ENCODE results near the gene MED1.
A peak's percentile ranks its signal among the peaks of the same experiment; 100 is the strongest.
"Not testable (repeated sequence)": the region's sequence is repeated elsewhere in the genome, so short reads cannot be mapped to it uniquely, and the experiment has no call there.

Gene MED1, protein sequence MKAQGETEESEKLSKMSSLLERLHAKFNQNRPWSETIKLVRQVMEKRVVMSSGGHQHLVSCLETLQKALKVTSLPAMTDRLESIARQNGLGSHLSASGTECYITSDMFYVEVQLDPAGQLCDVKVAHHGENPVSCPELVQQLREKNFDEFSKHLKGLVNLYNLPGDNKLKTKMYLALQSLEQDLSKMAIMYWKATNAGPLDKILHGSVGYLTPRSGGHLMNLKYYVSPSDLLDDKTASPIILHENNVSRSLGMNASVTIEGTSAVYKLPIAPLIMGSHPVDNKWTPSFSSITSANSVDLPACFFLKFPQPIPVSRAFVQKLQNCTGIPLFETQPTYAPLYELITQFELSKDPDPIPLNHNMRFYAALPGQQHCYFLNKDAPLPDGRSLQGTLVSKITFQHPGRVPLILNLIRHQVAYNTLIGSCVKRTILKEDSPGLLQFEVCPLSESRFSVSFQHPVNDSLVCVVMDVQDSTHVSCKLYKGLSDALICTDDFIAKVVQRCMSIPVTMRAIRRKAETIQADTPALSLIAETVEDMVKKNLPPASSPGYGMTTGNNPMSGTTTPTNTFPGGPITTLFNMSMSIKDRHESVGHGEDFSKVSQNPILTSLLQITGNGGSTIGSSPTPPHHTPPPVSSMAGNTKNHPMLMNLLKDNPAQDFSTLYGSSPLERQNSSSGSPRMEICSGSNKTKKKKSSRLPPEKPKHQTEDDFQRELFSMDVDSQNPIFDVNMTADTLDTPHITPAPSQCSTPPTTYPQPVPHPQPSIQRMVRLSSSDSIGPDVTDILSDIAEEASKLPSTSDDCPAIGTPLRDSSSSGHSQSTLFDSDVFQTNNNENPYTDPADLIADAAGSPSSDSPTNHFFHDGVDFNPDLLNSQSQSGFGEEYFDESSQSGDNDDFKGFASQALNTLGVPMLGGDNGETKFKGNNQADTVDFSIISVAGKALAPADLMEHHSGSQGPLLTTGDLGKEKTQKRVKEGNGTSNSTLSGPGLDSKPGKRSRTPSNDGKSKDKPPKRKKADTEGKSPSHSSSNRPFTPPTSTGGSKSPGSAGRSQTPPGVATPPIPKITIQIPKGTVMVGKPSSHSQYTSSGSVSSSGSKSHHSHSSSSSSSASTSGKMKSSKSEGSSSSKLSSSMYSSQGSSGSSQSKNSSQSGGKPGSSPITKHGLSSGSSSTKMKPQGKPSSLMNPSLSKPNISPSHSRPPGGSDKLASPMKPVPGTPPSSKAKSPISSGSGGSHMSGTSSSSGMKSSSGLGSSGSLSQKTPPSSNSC (N-terminal part only)

DNA sequence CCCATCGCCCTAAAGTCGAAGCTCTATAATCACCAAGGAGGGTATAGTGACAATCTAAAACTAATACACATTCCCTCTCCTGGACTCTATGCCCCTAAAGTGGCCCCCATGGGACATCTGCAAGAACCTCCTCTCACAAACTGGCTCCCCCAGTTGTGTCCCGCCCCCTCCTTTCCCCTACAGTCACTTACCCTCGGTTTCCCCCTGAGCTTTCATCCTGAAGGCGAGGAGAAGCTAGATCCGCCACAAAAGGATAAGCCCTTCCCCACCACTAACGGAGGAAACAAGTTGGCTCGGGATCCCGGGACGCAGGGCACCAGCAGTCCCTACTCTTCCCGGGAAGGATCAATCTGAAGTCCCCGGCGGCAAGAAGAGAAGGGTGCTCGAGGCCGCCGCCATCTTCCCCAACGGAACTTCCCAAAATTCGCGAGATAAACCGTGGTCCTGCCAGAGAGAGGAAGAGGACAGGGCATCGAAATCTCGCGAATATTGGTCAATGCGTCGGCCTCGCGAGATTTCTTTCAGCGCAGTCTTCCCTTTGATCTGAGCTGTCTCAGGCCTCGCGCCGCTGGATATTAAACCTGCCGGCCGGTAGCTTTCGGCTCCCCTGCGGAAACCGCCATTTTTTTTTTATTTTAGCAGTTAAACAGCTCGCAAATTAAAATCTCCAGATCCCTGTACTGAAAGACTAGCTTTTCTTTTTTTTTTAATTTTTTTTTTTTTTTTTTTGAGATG, at the start of gene MED1:
Gene MED1 (minus strand): TSS at position 417 of the 735 bp plus-strand sequence. CDS start 201 bp downstream, at position 216.
- peak; percentile 95 for DNase-seq (ENCODE audit: low read depth, low spot score)

DNA sequence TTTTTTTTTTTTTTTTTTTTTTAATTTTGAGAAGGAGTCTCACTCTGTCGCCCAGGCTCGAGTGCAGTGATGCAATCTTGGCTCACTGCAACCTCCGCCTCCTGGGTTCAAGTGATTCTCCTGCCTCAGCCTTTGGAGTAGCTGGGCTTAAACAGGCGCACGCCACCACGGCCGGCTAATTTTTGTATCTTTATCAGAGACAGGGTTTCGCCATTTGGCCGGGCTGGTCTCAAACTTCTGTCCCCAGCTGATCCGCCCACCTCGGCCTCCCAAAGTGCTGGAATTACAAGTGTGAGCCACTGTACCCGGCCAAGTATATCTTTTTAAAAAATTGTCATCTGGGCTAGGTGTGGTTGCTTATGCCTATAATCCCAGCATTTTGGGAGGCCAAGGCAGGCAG, 45.9 kb upstream of the MED1 start:
- DNase-seq (ENCODE audit: low read depth, low spot score): not testable (repeated sequence)

DNA sequence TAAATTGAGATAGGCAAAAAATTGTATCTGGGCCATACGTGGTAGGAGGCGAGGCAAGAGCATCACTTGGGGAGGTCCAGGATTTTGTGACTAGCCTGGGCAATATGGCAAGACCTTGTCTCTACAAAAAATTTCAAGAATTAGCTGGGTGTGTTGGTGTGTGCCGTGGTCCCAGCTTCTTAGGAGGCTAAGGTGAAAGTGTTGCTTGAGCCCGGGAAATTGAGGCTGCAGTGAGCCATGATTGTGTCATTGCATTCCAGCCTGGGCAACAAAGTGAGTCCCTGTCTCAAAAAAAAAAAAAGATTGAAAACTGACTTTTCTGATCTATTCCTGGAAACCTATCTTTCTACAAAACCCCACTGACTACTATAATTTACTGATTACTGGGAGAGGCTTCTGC, 36.9 kb upstream of the MED1 start:
- no peak for DNase-seq (ENCODE audit: low read depth, low spot score)

DNA sequence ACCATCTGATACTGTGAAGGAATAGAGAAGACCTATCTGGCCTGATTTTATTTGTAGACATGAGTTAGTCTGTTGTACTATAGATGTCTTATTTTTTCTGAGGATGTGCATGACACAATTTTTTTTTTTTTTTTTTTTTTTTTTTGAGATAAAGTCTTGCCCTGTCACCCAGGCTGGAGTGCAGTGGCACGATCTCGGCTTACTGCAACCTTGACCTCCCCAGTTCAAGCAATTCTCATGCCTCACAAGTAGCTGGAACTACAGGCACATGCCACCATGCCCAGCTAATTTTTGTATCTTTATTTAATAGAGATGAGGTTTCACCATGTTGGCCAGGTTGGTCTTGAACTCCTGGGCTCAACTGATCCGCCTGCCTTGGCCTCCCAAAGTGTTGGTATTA, 36.4 kb upstream of the MED1 start:
- not testable (repeated sequence) for DNase-seq (ENCODE audit: low read depth, low spot score)

DNA sequence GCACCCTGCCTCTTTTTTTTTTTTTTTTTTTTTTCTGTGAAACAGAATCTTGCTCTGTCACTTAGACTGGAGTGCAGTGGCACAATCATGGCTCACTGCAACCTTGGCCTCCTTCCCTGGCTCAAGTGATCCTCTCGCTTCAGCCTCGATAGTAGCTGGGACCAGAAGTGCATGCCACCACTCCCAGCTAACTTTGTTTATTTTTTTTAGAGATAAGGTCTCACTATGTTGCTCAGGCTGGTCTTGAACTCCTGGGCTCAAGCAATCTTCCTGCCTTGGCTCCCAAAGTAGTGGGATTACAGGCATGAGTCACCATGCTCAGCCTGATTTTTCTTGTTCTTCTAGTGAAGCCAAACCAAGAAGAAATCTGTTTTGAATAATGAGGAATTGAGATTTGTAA, 35.2 kb upstream of the MED1 start:
- DNase-seq (ENCODE audit: low read depth, low spot score): no peak

DNA sequence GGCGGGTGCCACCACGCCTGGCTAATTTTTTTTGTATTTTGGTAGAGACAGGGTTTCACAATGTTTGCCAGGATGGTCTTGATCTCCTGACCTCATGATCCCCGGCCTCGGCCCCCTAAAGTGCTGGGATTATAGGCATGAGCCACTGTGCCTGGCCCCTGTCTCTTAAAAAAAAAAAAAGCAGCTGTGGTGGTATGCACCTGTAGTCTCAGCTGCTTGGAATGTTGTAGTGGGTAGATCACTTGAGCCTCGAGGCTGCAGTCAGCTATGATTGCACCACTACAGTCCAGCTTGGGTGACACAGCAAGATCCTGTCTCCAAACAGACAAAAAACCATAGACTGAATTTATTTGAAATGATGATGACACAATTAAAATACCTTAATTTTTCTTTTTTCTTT, 34.5 kb upstream of the MED1 start:
- no peak for DNase-seq (ENCODE audit: low read depth, low spot score)

DNA sequence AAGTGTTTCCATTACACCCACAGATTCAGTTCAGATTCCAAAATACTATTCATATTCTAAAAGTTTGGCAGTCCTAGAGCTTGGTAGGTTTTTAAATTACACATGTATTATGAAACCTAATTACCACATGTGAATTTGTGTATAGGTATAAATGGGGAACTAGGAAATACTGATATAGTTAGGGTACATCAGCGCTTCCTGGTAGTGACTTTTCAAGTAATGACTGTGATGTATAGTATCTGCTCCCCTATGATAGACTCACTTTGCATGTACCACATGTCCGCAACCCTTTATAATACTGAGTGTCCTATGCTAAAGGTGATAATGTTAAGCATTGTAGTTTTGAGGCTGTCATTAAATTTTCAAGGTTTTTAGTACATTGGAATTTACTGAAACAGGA, 33.1 kb upstream of the MED1 start:
- no peak for DNase-seq (ENCODE audit: low read depth, low spot score)

DNA sequence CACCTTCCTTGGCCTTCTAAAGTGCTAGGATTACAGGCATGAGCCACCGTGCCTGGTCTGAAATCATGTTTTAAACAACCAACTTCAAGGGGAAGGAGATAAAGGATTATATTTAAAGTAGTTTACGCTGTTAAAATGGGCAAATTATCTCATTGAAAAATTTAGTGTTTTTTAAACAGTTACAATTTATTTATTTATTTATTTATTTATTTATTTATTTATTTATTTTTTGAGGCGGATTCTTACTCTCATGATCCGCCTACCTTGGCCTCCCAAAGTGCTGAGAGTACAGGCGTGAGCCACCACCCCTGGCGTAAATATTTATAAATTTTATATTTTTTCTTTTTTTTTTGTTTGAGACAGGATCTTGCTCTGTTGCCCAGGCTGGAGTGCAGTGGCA, 32.4 kb upstream of the MED1 start:
- DNase-seq (ENCODE audit: low read depth, low spot score): no peak

DNA sequence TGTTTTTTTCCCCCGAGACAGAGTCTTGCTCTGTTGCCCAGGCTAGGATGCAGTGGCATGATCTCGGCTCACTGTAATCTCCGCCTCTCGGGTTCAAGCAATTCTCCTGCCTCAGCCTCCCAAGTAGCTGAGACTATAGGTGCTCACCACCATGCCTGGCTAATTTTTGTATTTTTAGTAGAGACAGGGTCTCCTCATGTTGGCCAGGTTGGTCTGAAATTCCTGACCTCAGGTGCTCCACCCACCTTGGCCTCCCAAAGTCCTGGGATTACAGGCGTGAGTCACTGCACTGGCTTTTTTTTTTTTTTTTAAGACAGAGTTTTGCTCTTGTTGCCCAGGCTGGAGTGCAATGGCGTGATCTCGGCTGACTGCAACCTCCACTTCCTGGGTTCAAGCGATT, 28.6 kb upstream of the MED1 start:
- DNase-seq (ENCODE audit: low read depth, low spot score): not testable (repeated sequence)

DNA sequence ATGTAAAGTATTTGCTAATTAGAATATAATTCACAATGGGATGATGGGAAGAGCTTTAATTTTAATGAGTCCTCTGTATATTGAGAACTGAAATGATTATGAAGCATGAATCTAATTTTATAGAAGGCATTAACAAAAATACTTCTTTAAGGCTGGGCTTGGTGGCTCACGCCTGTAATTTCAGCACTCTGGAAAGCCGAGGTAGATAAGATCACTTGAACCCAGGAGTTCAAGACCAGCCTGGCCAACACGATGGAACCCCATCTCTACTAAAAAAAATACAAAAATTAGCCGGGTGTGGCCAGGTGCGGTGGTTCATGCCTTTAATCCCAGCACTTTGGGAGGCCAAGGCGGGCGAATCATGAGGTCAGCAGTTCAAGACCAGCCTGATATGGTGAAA, 22.2 kb upstream of the MED1 start:
- DNase-seq (ENCODE audit: low read depth, low spot score): no peak

DNA sequence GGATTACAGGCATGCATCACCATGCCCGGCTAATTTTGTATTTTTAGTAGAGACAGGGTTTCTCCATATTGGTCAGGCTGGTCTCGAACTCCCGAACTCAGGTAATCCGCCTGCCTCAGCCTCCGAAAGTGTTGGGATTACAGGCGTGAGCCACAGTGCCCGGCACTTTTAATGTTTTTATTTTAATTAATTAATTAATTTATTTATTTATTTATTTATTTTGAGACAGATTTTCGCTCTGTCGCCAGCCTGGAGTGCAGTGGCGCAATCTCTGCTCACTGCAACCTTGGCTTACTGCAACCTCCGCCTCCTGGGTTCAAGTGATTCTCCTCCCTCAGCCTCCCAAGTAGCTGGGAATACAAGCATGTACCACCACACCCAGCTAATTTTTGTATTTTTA, 17.5 kb upstream of the MED1 start:
- not testable (repeated sequence) for DNase-seq (ENCODE audit: low read depth, low spot score)

DNA sequence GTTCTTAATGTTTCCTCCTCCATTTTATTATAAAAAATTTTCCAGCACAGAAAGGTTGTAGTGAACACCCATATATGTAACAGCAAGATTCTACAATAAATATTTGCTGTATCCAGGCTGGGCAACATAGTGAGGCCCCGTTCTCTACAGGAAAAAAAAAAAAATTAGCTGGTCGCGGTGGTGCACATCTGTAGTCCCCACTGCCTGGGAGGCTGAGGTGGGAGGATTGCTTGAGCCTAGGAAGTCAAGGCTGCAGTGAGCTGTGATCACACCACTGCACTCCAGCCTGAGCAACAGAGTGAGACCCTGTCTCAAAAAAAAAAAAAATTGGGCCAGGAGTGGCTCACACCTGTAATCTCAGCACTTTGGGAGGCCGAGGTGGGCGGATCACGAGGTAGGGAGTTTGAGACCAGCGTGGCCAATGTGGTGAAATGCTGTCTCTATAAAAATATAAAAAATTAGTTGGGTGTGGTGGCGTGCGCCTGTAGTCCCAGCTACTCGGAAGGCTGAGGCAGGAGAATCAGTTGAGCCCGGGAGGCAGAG, 13.6 kb upstream of the MED1 start:
- DNase-seq (ENCODE audit: low read depth, low spot score): not testable (repeated sequence)

DNA sequence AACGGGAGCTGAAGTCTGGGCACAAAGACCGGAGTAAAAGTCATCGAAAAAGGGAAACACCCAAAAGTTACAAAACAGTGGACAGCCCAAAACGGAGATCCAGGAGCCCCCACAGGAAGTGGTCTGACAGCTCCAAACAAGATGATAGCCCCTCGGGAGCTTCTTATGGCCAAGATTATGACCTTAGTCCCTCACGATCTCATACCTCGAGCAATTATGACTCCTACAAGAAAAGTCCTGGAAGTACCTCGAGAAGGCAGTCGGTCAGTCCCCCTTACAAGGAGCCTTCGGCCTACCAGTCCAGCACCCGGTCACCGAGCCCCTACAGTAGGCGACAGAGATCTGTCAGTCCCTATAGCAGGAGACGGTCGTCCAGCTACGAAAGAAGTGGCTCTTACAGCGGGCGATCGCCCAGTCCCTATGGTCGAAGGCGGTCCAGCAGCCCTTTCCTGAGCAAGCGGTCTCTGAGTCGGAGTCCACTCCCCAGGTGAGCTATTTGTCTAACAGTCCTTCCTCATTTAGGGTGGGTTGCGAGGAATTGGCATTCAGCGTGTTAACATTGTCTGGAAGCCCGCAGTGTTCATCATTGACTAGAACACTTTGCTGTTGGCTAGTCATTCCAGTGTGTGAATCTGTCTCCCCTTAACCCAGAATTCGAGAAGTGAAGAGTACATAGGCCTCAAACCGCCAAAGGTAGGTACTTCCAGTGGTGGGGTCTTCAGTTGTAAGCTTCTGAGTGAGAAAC, 11.7 kb upstream of the MED1 start:
- DNase-seq (ENCODE audit: low read depth, low spot score): no peak

DNA sequence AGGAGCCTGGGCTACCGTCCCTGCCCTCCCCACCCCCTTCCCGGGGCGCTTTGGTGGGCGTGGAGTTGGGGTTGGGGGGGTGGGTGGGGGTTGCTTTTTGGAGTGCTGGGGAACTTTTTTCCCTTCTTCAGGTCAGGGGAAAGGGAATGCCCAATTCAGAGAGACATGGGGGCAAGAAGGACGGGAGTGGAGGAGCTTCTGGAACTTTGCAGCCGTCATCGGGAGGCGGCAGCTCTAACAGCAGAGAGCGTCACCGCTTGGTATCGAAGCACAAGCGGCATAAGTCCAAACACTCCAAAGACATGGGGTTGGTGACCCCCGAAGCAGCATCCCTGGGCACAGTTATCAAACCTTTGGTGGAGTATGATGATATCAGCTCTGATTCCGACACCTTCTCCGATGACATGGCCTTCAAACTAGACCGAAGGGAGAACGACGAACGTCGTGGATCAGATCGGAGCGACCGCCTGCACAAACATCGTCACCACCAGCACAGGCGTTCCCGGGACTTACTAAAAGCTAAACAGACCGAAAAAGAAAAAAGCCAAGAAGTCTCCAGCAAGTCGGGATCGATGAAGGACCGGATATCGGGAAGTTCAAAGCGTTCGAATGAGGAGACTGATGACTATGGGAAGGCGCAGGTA, 11.0 kb upstream of the MED1 start:
- DNase-seq (ENCODE audit: low read depth, low spot score): no peak

DNA sequence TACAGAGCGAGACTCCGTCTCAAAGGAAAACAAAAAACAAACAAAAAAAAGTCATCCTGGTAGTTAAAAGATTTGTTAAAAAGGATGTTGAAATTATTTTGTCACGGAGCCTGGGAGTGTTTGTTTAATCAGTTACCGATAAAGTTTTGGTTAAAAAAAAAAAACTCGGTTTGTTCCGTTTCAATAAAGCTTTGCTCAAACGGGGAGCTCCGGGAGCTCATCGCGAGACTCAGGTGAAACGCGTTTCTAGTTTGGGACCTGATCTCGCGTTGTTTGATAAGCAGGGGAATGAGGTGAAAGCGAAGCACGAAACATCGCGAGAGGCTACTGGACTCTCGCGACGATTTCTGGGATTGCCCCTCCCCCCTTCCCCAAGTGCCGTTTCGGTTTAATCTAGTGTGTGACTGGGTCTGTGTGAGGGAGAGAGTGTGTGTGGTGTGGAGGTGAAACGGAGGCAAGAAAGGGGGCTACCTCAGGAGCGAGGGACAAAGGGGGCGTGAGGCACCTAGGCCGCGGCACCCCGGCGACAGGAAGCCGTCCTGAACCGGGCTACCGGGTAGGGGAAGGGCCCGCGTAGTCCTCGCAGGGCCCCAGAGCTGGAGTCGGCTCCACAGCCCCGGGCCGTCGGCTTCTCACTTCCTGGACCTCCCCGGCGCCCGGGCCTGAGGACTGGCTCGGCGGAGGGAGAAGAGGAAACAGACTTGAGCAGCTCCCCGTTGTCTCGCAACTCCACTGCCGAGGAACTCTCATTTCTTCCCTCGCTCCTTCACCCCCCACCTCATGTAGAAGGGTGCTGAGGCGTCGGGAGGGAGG, 10.3 kb upstream of the MED1 start, which contains the start of gene CDK12:
Gene CDK12 (plus strand): TSS at position 374 of the 813 bp plus-strand sequence. CDS start 586 bp downstream, outside the sequence.
- DNase-seq (ENCODE audit: low read depth, low spot score): peak; percentile 97

DNA sequence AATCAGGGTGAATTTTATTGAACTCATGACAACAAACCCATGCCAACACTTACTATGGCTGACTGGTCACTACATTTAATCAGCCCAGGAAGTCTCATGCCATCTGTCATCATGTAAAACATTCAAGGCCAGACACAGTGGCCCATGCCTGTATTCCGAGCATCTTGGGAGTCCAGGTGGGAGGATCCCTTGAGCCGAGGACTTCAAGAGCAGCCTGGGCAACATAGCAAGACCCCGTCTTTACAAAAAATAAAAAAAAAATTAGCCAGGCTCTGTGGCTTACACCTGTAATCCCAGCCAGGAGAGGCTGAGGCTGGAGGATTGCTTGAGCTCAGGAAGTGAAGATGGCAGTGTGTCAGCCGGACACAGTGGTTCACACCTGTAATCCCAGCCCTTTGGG, 4.9 kb upstream of the MED1 start:
- no peak for DNase-seq (ENCODE audit: low read depth, low spot score)

DNA sequence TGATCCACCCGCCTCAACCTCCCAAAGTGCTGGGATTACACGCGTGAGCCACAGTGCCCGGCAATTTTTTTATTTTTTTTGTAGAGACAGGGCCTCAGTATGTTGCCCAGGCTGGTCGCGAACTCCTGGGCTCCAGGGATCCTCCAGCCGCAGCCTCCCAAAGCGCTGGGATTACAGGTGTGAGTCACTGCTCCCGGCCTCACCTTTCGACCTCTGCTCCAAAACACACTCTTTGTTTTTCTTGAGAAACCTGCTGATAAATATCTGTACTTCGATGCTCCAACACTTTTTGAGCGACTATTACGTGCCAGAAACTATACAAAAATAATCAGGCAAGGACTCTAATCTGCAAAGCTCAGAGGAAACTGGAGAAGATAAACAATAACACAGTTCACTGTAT, 1.0 kb downstream of the MED1 start:
- DNase-seq (ENCODE audit: low read depth, low spot score): no peak

DNA sequence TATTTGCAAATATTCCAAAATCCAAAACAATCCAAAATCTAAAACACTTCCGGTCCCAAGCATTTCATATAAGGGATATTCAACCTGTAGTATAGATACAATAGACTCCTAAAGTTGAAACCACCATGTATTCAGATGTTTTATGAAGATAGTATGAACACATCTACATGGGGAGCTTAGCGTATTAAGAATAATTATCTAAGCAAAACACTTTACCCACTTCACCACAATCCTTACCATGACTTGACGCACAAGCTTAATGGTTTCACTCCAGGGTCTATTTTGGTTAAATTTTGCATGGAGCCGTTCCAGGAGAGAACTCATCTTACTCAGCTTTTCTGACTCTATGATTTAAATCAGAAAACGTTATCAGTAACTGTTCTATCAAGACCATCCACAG, 3.5 kb downstream of the MED1 start:
- no peak for DNase-seq (ENCODE audit: low read depth, low spot score)

DNA sequence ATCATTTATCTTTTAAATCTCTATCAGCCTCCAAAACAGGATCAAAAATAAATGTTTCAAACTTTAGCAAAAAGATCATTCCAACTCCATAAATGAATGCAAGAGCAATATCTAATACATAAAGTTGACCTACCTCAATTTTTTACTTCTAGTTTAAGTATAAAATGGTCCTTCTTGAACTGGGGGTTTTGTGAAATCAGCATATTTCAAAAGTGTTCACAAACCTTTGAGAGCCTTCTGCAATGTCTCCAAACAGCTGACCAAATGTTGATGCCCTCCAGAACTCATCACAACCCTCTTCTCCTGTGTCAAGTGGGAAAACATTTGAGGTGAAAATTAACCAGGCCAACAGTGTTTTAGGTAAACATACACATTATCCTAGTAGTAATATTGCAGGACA, 7.7 kb downstream of the MED1 start:
- DNase-seq (ENCODE audit: low read depth, low spot score): no peak

Data from iPS DF 19.7 (cell line).